Peyer's patch (tissue), 4 donors: ENCODE data around the gene GRAMD4. TPM values are rescaled to one million over a fixed set of nuclear protein-coding genes. Genes with fewer than 3 reads are reported as not detected.
A peak's percentile ranks its signal among the peaks of the same experiment; 100 is the strongest.

Source experiments
- DNase-seq, 3 donors: peaks; one replicate each; pipeline ENCODE4 v3.0.0-alpha.2; 2017 to 2019
- H3K27ac ChIP-seq, 4 donors: fragments of 200-600 bp; sonication (generic); one replicate each; pipeline ENCODE4 v1.5.1; 2016 to 2019
- H3K27me3 ChIP-seq, 2 donors: fragments of 200-600 bp; sonication (generic); one replicate each; pipeline ENCODE4 v1.5.1; 2019
- H3K36me3 ChIP-seq, 3 donors: fragments of 200-600 bp; sonication (generic); one replicate each; pipeline ENCODE4 v1.5.1; 2016 to 2019
- H3K4me1 ChIP-seq, 4 donors: fragments of 200-600 bp; sonication (generic); one replicate each; pipeline ENCODE4 v1.5.1; 2016 to 2019
- H3K4me3 ChIP-seq, 4 donors: fragments of 200-600 bp; sonication (generic); 1 replicate in 3 of 4; 2 replicates in 1 of 4; pipeline ENCODE4 v1.5.1; 2016 to 2019; ENCODE audit warnings: mild to moderate bottlenecking in 1 of 4
- H3K9me3 ChIP-seq, 4 donors: fragments of 200-600 bp; sonication (generic); one replicate each; pipeline ENCODE4 v1.5.1; 2016 to 2019; ENCODE audit warnings: mild to moderate bottlenecking in 1 of 4
- POLR2A ChIP-seq, 2 donors: fragments of 450-650 bp; IDR thresholded peaks; one replicate each; pipeline ENCODE4 v1.5.1; 2017; ENCODE audit warnings: antibody characterized with exemption in 2 of 2, mild to moderate bottlenecking in 2 of 2, moderate library complexity in 2 of 2
- total RNA-seq, 4 donors: library from RNA; depleted of rRNA; stranded (reverse); fragments of >200 nt; gene quantifications; one replicate each; pipeline ENCODE4 v1.1.0, GENCODE V29; 2016
- TF ChIP-seq, protein P1 (sequence below), 6 experiments: fragments of 450-650 bp in 4 of 6; fragments of 200-600 bp in 2 of 6; sonication (generic) in 1 of 6; IDR thresholded peaks; one replicate each; pipeline ENCODE4 v1.5.1; 2017 to 2019; ENCODE audit warnings: antibody characterized with exemption in 6 of 6, mild to moderate bottlenecking in 3 of 6, moderate library complexity in 1 of 6

The GRAMD4 gene
- total RNA-seq, 4 donors from 2014 or later, result 98.2 to 428 (median 422) TPM

DNA sequence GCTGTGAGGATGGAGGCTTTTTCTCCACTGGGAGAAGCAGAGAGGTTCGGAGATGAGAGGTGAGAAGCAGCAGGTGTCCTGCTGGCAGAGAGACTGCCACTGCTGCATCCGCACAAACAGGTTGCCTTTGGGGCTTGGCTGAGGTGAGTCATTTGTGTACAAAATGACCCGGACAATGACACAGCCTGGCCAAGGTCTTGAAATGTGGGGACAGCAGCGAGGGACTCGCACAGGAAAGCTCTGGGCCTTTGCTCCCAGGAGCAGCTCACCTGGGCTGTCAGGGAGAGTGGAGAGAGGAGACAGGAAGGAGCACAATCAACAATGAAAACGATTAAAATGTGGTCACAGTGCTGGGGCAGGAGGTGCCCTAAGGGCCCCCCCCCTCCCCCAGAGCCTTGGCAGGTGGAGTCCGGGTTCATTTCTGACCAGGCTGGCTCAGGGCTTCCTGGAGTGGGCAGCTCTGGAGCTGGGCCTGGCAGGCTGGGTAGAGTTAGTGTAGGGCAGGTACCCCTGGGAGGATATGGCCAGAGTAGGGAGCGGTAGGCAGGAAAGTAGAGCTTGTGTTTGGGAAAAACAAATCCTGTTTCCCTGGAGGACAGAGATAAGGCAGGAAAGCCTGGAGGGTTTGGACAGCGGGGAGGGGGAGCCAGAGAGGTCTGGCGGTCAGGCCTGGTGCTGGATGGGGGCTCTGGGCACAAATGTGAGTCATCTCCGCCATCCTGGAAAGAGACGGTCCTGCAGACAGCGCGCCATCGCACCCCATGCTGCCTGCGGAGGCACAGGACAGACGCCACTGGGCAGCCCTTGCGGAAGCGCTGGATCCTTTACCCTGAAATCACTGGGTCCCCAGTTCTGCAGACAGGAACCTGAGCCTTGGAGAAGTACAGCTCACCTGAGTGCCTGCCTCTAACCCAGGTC is 44.9 kb upstream of the GRAMD4 start:
- TF ChIP-seq POLR2A (IDR thresholded peaks at IDR 0.05), result peak; percentile 73 to 91
- TF ChIP-seq, protein P1, sequence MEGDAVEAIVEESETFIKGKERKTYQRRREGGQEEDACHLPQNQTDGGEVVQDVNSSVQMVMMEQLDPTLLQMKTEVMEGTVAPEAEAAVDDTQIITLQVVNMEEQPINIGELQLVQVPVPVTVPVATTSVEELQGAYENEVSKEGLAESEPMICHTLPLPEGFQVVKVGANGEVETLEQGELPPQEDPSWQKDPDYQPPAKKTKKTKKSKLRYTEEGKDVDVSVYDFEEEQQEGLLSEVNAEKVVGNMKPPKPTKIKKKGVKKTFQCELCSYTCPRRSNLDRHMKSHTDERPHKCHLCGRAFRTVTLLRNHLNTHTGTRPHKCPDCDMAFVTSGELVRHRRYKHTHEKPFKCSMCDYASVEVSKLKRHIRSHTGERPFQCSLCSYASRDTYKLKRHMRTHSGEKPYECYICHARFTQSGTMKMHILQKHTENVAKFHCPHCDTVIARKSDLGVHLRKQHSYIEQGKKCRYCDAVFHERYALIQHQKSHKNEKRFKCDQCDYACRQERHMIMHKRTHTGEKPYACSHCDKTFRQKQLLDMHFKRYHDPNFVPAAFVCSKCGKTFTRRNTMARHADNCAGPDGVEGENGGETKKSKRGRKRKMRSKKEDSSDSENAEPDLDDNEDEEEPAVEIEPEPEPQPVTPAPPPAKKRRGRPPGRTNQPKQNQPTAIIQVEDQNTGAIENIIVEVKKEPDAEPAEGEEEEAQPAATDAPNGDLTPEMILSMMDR (IDR thresholded peaks at IDR 0.05), result peak in 3 of 6 experiments; percentile 29 to 37 (median 29)
- Histone ChIP-seq H3K4me3 (peak overlapping the region in 2 of 4 donors; percentile 59 to 93), H3K4me1 (peaks cover 0 to 45% (median 21%) of the 10 kb centered on the region in 4 donors), H3K36me3 (no peaks in the 10 kb centered on the region), H3K27ac (peak overlapping the region; percentile 25 to 92 (median 76)), H3K27me3 (no peaks in the 10 kb centered on the region), H3K9me3 (peaks cover 0 to 7% (median 0%) of the 10 kb centered on the region in 4 donors)
- peak in 2 of 3 donors; percentile 81 to 85 for DNase-seq

DNA sequence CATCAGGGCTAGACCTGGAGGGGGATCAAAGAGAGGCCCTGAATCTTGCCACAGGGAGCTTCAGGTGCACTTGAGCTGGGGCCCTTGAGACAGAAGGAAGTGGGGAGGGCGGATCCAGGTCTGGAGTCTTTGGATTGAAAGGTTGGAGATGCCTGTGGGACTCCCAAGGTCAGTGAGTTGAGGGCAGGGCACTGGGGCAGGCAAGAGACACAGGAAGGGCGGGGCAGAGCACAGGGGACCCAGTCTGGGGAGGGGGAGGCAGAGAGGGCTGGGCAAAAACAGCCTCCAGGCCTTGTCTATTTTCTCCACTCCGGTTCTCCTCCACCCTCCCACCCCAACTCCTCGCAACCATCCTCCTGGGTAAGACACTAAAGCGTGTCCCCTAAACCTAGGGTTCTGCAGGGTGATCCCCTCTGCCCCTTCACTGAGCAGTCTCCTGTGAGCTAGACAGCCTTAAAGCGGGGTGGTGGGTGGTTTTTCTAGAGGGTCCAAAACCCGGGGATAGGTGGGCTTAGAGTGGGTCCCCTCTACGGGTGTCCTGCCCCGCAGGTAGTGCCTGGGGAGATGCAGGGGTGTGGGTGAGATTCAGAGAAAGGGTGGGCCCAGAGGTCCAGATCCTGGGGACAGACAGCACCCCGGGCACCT is 44.2 kb upstream of the GRAMD4 start:
- H3K36me3 ChIP-seq, result no peaks in the 10 kb centered on the region
- TF ChIP-seq POLR2A (IDR thresholded peaks at IDR 0.05), result peak in 1 of 2 donors; percentile 47
- TF ChIP-seq, protein P1 (IDR thresholded peaks at IDR 0.05), result no peak
- H3K27ac ChIP-seq, result peak overlapping the region; percentile 58 to 92 (median 76)
- peak in 1 of 3 donors; percentile 79 for DNase-seq
- H3K27me3 ChIP-seq, result no peaks in the 10 kb centered on the region
- H3K9me3 ChIP-seq, result peaks cover 0 to 7% (median 0%) of the 10 kb centered on the region in 4 donors
- H3K4me1 ChIP-seq, result peaks cover under 1 to 50% (median 23%) of the 10 kb centered on the region in 4 donors
- H3K4me3 ChIP-seq, result peak overlapping the region; percentile 43 to 93 (median 56)

DNA sequence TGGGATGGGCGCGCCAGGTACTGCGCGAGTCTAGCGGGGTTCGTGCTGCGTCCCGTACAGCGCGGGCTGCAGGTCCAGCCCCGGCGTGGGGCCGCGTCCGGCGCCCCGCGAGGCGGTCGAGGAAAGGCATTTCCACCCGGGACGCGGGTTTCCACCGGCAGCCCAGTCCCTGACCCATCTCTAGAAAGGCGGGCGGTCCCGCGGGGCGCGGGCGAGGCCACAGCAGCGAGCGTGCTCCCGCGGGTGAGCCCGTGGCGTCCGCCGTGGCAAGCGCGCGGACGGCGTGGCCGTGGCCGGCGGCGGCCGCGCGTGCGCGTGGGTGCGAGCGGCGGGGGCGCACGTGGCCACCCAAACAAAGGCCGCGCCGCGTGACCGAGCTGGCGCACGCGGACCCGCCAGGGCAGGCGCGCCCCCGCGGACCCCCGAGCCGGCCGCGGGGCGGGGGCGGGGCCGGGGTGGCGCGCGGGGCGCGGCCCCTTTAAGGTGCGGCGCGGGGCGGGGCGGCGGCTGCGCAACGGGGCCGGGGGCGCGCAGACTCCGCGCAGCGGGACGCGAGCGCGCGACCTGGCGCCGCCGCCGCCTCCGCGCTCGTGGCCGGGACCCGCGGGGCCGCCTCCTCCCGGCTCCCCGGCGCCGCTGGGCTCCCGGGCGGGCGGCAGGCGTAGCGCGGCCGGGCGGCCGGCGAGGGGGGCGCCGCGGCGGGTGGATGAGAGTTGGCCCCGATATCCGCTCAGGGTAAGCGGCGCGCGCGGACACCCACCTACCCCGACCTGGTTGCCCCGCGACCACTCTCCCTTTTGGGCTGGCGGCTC is 43.4 kb upstream of the GRAMD4 start:
- peak overlapping the region; percentile 60 to 92 (median 88) for H3K27ac ChIP-seq
- H3K9me3 ChIP-seq, result peaks cover 0 to 5% (median 0%) of the 10 kb centered on the region in 4 donors
- peak overlapping the region; percentile 62 to 93 (median 87) for H3K4me3 ChIP-seq
- peaks cover 8 to 57% (median 27%) of the 10 kb centered on the region in 4 donors for H3K4me1 ChIP-seq
- DNase-seq, result peak; percentile 64 to 80 (median 79)
- H3K27me3 ChIP-seq, result no peaks in the 10 kb centered on the region
- H3K36me3 ChIP-seq, result no peaks in the 10 kb centered on the region
- TF ChIP-seq POLR2A (IDR thresholded peaks at IDR 0.05), result peak in 1 of 2 donors; percentile 47
- TF ChIP-seq, protein P1 (IDR thresholded peaks at IDR 0.05), result peak in 1 of 6 experiments; percentile 4

GRCh38 chr22:46577368-46578249 is 42.6 kb upstream of the GRAMD4 start:
- Histone ChIP-seq H3K27ac (peak overlapping the region; percentile 60 to 92 (median 88)), H3K9me3 (no peaks in the 10 kb centered on the region), H3K4me3 (peak overlapping the region; percentile 62 to 93 (median 87)), H3K4me1 (peaks cover 14 to 64% (median 32%) of the 10 kb centered on the region in 4 donors), H3K36me3 (no peaks in the 10 kb centered on the region), H3K27me3 (no peaks in the 10 kb centered on the region)
- DNase-seq, result peak in 2 of 3 donors; percentile 52 to 69
- TF ChIP-seq POLR2A (IDR thresholded peaks at IDR 0.05), result no peak
- TF ChIP-seq, protein P1 (IDR thresholded peaks at IDR 0.05), result no peak
